Neural progenitor cell (in vitro differentiated cells): ENCODE measurements around the gene FASTKD1.

Source experiments
- CTCF ChIP-seq: fragments of 200-600 bp; sonication (generic); IDR thresholded peaks from 2 replicates; pipeline ENCODE4 v1.5.1; 2017; ENCODE audit warnings: antibody characterized with exemption, mild to moderate bottlenecking
- EZH2 ChIP-seq: fragments of 200-600 bp; sonication (generic); IDR thresholded peaks from 2 replicates; pipeline ENCODE4 v1.6.1; 2017; ENCODE audit warnings: antibody characterized with exemption, mild to moderate bottlenecking, moderate library complexity
- EZH2phosphoT487 ChIP-seq: fragments of 200-600 bp; sonication (generic); IDR thresholded peaks from 2 replicates; pipeline ENCODE4 v1.6.1; 2017; ENCODE audit warnings: antibody characterized with exemption

- TF ChIP-seq EZH2 (no peak), CTCF (no peak), EZH2phosphoT487 (no peak)
These were observed 2.1 kb downstream of the FASTKD1 start for GRCh38 chr2:169571571-169571970.
